ENCODE data around the gene HERPUD1. TPM values are rescaled to one million over a fixed set of nuclear protein-coding genes. Genes with fewer than 3 reads are reported as not detected.

Gene HERPUD1
- total RNA-seq, 1 experiment from 2014 or later: 28.9 TPM

DNA sequence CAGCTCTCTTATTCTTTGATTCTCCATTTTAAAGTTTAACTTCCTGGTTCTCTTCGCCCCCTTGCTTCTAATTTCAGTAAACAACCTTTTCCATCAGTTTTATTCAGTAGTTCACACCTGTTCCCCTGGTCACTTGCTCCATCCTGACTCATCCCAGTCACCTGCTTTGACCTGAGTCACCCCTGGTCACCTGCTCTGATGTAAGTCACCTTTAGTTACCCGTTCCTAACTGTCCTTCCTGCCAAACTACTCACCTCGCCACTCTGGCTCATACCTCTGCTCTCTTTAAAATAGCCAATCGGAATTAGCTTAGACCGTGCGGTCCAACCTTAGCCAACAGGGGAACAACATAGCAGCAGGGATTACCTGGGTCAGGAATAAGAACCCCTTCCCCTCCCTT is 52.7 kb downstream of the HERPUD1 start:
- H3K18ac ChIP-seq (ENCODE audit: insufficient read length, low read depth, low read length): no peak overlapping the region
- H4K91ac ChIP-seq (ENCODE audit: insufficient read length, low read depth, low read length): no peak overlapping the region
- no peak overlapping the region for H3K56ac ChIP-seq (ENCODE audit: insufficient read length, low read depth, low read length)
- H2BK12ac ChIP-seq (ENCODE audit: insufficient read length, low read depth, low read length): no peak overlapping the region
- no peak overlapping the region for H2AK5ac ChIP-seq (ENCODE audit: insufficient read length, low read length)
- no peak overlapping the region for H2AFZ ChIP-seq (ENCODE audit: low read length)
- H3K14ac ChIP-seq (ENCODE audit: insufficient read depth, low read length): no peak overlapping the region
- H3K4ac ChIP-seq (ENCODE audit: low read depth, low read length): no peak overlapping the region
- H3K9me3 ChIP-seq (ENCODE audit: control insufficient read depth, low read depth, low read length): no peaks in the 10 kb centered on the region
- Mint-ChIP-seq H3K27ac (no peak overlapping the region), H3K9me3 (no peaks in the 10 kb centered on the region), H3K4me3 (no peak overlapping the region), H3K27me3 (ENCODE audit: low read depth) (peaks cover 27% of the 10 kb centered on the region), H3K4me1 (peaks cover 17 to 32% of the 10 kb centered on the region in 2 experiments), H3K36me3 (ENCODE audit: insufficient read depth in 1 of 3, low read depth in 3 of 3) (no peaks in the 10 kb centered on the region)
- H3K23ac ChIP-seq (ENCODE audit: insufficient read length, low read depth, low read length): no peak overlapping the region
- TF ChIP-seq, protein P1, sequence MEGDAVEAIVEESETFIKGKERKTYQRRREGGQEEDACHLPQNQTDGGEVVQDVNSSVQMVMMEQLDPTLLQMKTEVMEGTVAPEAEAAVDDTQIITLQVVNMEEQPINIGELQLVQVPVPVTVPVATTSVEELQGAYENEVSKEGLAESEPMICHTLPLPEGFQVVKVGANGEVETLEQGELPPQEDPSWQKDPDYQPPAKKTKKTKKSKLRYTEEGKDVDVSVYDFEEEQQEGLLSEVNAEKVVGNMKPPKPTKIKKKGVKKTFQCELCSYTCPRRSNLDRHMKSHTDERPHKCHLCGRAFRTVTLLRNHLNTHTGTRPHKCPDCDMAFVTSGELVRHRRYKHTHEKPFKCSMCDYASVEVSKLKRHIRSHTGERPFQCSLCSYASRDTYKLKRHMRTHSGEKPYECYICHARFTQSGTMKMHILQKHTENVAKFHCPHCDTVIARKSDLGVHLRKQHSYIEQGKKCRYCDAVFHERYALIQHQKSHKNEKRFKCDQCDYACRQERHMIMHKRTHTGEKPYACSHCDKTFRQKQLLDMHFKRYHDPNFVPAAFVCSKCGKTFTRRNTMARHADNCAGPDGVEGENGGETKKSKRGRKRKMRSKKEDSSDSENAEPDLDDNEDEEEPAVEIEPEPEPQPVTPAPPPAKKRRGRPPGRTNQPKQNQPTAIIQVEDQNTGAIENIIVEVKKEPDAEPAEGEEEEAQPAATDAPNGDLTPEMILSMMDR (conservative IDR thresholded peaks at IDR 0.05): no peak
- H2BK5ac ChIP-seq (ENCODE audit: insufficient read length, low read length): no peak overlapping the region
- no peak overlapping the region for H3K4me2 ChIP-seq (ENCODE audit: insufficient read depth, insufficient read length, low read length)
- H3T11ph ChIP-seq (ENCODE audit: low read length): no peak overlapping the region
- H2BK120ac ChIP-seq (ENCODE audit: low read depth, low read length, poor library complexity, severe bottlenecking): no peak overlapping the region
- H4K20me1 ChIP-seq (ENCODE audit: control insufficient read depth, insufficient read depth, insufficient read length): no peaks in the 10 kb centered on the region
- peaks cover 2% of the 10 kb centered on the region for H3K23me2 ChIP-seq (ENCODE audit: insufficient read length, low read depth, low read length, poor library complexity, severe bottlenecking)
- no peak overlapping the region for H3K9ac ChIP-seq (ENCODE audit: extremely low read depth, insufficient read length, low read length)
- H3K4me1 ChIP-seq (ENCODE audit: insufficient read depth, low read length): no peaks in the 10 kb centered on the region
- no peak overlapping the region for H2BK20ac ChIP-seq (ENCODE audit: low read depth, low read length, poor library complexity, severe bottlenecking)
- H3K79me1 ChIP-seq (ENCODE audit: insufficient read depth, low read depth, low read length, poor library complexity, severe bottlenecking): no peaks in the 10 kb centered on the region
- no peak overlapping the region for H3K27ac ChIP-seq (ENCODE audit: insufficient read length, low read depth, low read length)
- no peak overlapping the region for H4K8ac ChIP-seq (replicated peaks; ENCODE audit: insufficient read length, low read depth, low read length)
- H3K27me3 ChIP-seq (ENCODE audit: insufficient read depth, low read length): peaks cover 6% of the 10 kb centered on the region; the same call in 1 of the 2 replicates
- H3K79me2 ChIP-seq (ENCODE audit: insufficient read depth, low read length): no peaks in the 10 kb centered on the region
- no peak overlapping the region for H2BK15ac ChIP-seq (ENCODE audit: low read depth, low read length)
- H4K5ac ChIP-seq (ENCODE audit: insufficient read length, low read depth, low read length): no peak overlapping the region
- no peak for DNase-seq
- WGBS (ENCODE audit: extremely low coverage, insufficient read length, low lambda C conversion rate): no CpG with 5 or more reads among the region's 6 CpGs

Data from H9 (cell line).